Fibroblast of the aortic adventitia (primary cell): ENCODE data around the gene IGF1R. TPM values are rescaled to one million over a fixed set of nuclear protein-coding genes. Genes with fewer than 3 reads are reported as not detected.

Experiments used
- DNase-seq: peaks from one replicate; pipeline ENCODE4 v3.0.0-alpha.2; 2010; ENCODE audit warnings: low read depth
- H3K4me3 ChIP-seq: 2 replicates; pipeline ENCODE4 v1.5.1; 2011; ENCODE audit warnings: low read depth, mild to moderate bottlenecking, control low read depth, low read length, moderate library complexity
- total RNA-seq: library from RNA; depleted of rRNA; stranded (reverse); fragments of >200 nt; gene quantifications from 2 replicates; pipeline ENCODE4 v1.2.3, GENCODE V29; 2012; ENCODE audit warnings: low replicate concordance
- TF ChIP-seq, protein P1 (sequence below): IDR thresholded peaks from 2 replicates; pipeline ENCODE4 v1.5.1; 2011; ENCODE audit warnings: mild to moderate bottlenecking, low read length, control low read depth, inconsistent platforms; ENCODE audit not compliant: insufficient read depth

IGF1R gene
- total RNA-seq, 1 donor: 45.6 TPM

DNA sequence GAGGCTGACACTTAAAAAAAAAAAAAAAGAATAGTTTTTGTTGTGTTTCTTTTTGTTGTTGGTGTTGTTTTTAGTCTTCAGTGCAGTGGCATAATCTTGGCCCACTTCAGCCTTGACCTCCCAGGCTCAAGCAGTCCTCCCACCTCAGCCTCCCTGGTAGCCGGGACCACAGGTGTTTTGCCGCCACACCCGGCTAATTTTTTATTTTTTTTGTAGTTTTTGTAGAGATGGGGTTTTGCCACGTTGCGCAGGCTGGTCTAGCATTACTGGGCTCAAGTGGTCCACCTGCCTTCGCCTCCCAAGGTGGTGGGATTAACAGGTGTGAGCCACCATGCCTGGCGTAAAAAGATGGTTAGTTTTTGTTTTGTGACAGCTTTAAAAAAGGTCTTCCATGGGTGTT, 30.1 kb downstream of the IGF1R start:
- TF ChIP-seq, protein P1, sequence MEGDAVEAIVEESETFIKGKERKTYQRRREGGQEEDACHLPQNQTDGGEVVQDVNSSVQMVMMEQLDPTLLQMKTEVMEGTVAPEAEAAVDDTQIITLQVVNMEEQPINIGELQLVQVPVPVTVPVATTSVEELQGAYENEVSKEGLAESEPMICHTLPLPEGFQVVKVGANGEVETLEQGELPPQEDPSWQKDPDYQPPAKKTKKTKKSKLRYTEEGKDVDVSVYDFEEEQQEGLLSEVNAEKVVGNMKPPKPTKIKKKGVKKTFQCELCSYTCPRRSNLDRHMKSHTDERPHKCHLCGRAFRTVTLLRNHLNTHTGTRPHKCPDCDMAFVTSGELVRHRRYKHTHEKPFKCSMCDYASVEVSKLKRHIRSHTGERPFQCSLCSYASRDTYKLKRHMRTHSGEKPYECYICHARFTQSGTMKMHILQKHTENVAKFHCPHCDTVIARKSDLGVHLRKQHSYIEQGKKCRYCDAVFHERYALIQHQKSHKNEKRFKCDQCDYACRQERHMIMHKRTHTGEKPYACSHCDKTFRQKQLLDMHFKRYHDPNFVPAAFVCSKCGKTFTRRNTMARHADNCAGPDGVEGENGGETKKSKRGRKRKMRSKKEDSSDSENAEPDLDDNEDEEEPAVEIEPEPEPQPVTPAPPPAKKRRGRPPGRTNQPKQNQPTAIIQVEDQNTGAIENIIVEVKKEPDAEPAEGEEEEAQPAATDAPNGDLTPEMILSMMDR: no peak
- no peak for DNase-seq
- H3K4me3 ChIP-seq: no peak overlapping the region

DNA sequence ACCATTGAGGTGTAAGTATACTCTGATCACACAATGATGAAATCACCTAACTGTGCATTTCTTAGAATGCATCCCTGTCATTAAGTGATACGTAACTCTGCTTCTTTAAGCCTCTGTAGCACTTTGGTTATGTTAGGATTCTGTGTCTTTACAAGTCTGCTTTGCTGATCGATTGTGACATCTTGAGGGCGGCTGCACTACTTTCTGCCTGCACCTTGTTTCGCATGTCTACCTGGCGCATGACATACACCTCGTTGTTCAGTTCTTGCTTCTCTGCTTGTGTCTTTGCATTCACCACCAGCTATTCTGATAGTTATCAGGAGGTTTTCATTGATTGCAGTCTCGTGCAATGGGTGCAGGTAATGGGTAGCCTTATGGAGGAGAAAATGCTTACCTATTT, 32.7 kb downstream of the IGF1R start:
- no peak for DNase-seq
- TF ChIP-seq, protein P1: no peak
- no peak overlapping the region for H3K4me3 ChIP-seq

DNA sequence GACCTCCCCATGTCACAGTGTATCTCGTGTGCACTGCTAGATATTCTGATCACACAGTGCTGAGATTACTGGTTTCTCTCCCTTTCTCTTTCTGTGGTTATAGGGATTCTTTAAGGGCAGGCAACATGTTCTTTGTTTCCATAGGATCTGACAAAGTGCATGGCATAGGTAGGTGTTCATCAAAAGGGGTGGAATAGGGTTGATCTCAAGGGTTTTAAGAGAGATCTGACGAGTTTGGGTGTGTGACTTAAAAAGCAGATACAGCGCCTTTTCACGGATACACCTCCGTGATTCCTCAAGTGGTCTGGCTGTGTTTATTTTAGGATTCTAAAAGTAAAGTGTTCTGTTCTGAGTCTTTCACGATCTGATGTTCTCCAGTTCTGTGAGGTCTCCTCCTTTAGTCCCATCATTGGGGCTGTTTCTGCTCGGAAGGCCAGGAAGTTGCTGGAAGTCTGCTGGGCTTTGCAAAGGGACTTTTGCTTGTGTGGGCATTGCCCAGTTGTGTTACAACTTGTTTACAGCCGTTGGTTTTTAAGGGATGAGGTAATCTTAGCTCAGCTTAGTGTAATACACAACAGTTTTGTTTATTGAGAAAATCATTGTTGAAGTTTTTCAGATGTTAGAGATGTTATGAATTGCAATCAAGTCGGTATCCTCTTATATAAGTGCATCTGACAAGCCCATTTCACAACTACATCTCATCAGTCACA, 34.8 kb downstream of the IGF1R start:
- peak; percentile 36 for DNase-seq
- TF ChIP-seq, protein P1: no peak

DNA sequence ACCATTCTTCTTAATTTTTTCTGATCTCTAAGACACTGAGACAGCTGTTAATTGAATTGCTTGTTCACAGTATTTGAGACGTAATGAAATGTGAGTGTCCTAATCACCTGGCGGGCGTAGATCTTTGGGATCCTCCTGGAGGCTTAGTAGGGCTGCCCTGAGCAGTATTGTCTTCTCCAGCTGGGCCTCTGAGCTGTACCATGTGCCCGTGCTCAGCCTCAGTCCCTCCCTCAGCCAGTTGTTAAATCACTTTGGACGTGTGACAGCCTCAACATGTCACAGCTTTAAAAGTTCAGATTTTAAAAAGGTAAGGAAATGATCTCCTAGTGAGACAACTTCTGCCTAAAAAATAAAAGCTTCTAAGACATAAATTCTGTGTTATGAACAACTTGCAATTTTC, 35.5 kb downstream of the IGF1R start:
- no peak overlapping the region for H3K4me3 ChIP-seq
- DNase-seq: no peak

More for the DNA sequence above, 34.8 kb downstream of the IGF1R start:
- H3K4me3 ChIP-seq: no peak overlapping the region

DNA sequence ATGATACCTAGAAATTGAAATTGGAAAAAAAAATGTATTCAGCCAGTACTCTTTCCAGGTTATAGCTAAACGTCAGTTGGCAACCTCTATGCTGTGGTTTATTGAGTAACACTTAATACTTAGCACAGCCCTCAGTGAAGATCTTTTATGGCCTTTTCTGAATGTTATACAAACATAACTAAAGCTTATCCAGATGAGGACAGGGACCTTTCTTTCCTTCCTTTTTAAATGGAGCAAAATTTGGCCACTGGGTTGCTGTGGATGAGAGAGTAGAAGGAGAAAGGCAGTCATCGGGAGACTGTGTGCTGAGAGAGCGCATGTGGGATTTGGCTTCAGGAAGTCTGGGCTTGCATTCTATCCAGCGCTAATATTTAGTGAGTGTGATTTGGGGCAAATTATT, 36.1 kb downstream of the IGF1R start:
- no peak overlapping the region for H3K4me3 ChIP-seq
- TF ChIP-seq, protein P1: no peak
- DNase-seq: peak; percentile 83

More for the DNA sequence above, 35.5 kb downstream of the IGF1R start:
- TF ChIP-seq, protein P1: no peak

DNA sequence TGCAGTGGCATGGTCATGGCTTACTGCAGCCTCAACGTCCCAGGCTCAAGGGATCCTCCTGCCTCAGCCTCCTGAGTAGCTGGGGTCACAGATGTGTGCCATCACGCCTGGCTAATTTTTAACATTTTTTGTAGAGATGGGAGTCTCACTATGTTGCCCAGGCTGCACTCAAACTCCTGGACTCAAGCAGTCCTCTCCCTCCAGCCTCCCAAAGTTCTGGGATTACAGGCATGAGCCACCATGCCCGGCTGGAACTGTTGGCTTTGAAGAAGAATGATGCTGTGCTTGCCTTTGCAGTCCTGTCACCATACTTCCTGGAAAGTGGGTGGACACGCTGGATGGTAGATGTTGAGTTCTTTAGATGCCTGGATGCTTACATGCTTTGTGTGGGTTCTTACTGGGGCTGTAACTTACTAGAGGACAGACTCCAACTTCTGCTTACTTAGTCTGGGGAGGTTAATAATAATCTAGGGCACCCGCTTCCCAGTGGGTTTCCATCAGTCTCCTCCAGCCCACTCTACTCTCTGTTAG, 36.7 kb downstream of the IGF1R start:
- no peak overlapping the region for H3K4me3 ChIP-seq
- DNase-seq: no peak
- TF ChIP-seq, protein P1: no peak
